PC-9 (cell line): ENCODE measurements around the gene ASTN2. TPM values are rescaled to one million over a fixed set of nuclear protein-coding genes. Genes with fewer than 3 reads are reported as not detected.

Source experiments
- BruUV-seq: library from RNA; stranded (reverse); fragments of 400-500 nt; replicated peaks from 2 replicates; lab custom pipeline; 2021; lab: Mats Ljungman, UMichigan
- CTCF ChIA-PET: fragments of 300-600 bp; sonication (Branson Sonifier 250); formaldehyde crosslinking; loops from one replicate; lab custom pipeline; 2022; ENCODE audit warnings: antibody characterized with exemption; lab: Charles Lee
- POLR2A ChIA-PET: fragments of 300-600 bp; sonication (Branson Sonifier 250); formaldehyde crosslinking; loops from one replicate; lab custom pipeline; 2022; ENCODE audit warnings: antibody characterized with exemption; ENCODE audit not compliant: unreplicated experiment; lab: Charles Lee
- DNase-seq, 2 experiments: peaks; one replicate each; pipeline versions ENCODE4 v3.0.0 to v3.0.0-alpha.2; 2015 to 2022; ENCODE audit warnings: mixed read lengths in 1 of 2
- H2AFZ ChIP-seq: fragments of 200-600 bp; sonication (generic); 2 replicates; pipeline ENCODE4 v1.8.1; 2017; ENCODE audit warnings: antibody characterized with exemption
- H3F3A ChIP-seq: fragments of 200-600 bp; sonication (generic); 2 replicates; pipeline ENCODE4 v1.8.1; 2017; ENCODE audit warnings: antibody characterized with exemption, mild to moderate bottlenecking, low read depth; ENCODE audit not compliant: insufficient read depth
- H3K27ac ChIP-seq: fragments of 200-600 bp; sonication (generic); 2 replicates; pipeline ENCODE4 v1.6.1; 2016; ENCODE audit warnings: mixed run types
- H3K27me3 ChIP-seq: fragments of 200-600 bp; sonication (generic); 2 replicates; pipeline ENCODE4 v1.6.1; 2016; ENCODE audit warnings: low read depth, mixed run types; ENCODE audit not compliant: insufficient read depth
- H3K36me3 ChIP-seq: fragments of 200-600 bp; sonication (generic); 2 replicates; pipeline ENCODE4 v1.6.1; 2016; ENCODE audit warnings: low read depth, mixed run types
- H3K4me1 ChIP-seq: fragments of 200-600 bp; sonication (generic); replicated peaks from 2 replicates; pipeline ENCODE4 v1.6.1; 2016; ENCODE audit warnings: mixed run types; ENCODE audit not compliant: insufficient read depth
- H3K4me2 ChIP-seq: fragments of 200-600 bp; sonication (generic); 2 replicates; pipeline ENCODE4 v1.6.1; 2017; ENCODE audit warnings: mixed run types
- H3K4me3 ChIP-seq: fragments of 200-600 bp; sonication (generic); 2 replicates; pipeline ENCODE4 v1.6.1; 2016; ENCODE audit warnings: mixed run types
- H3K79me2 ChIP-seq: fragments of 200-600 bp; sonication (generic); 2 replicates; pipeline ENCODE4 v1.6.1; 2017; ENCODE audit warnings: low read depth, mixed run types
- H3K9me2 ChIP-seq: fragments of 200-600 bp; sonication (generic); 2 replicates; pipeline ENCODE4 v1.8.1; 2017; ENCODE audit warnings: mild to moderate bottlenecking; ENCODE audit not compliant: insufficient read depth
- H3K9me3 ChIP-seq: fragments of 200-600 bp; sonication (generic); 2 replicates; pipeline ENCODE4 v1.8.1; 2016; ENCODE audit warnings: low read depth; ENCODE audit not compliant: insufficient read depth
- H4K20me1 ChIP-seq: fragments of 200-600 bp; sonication (generic); 2 replicates; pipeline ENCODE4 v1.8.1; 2017; ENCODE audit not compliant: insufficient read depth
- EZH2 ChIP-seq: fragments of 200-600 bp; sonication (generic); IDR thresholded peaks from 2 replicates; pipeline ENCODE4 v1.8.0; 2017; ENCODE audit warnings: antibody characterized with exemption, low read depth
- intact Hi-C: fragments of 100-400 bp; cut with micrococcal nuclease; formaldehyde crosslinking; loops from one replicate; pipeline ENCODE4 v1.10.0; 2022; ENCODE audit not compliant: unreplicated experiment
- total RNA-seq: library from RNA; stranded (reverse); gene quantifications from 2 replicates; pipeline ENCODE4 v1.2.3, GENCODE V29; 2021
- TF ChIP-seq, protein P1 (sequence below): fragments of 200-600 bp; sonication (generic); conservative IDR thresholded peaks from 2 replicates; pipeline ENCODE4 v1.6.1; 2017; ENCODE audit warnings: mixed run types, antibody characterized with exemption, mild to moderate bottlenecking, moderate library complexity

Gene ASTN2
- total RNA-seq, 1 experiment from 2014 or later = 6.2 TPM

DNA sequence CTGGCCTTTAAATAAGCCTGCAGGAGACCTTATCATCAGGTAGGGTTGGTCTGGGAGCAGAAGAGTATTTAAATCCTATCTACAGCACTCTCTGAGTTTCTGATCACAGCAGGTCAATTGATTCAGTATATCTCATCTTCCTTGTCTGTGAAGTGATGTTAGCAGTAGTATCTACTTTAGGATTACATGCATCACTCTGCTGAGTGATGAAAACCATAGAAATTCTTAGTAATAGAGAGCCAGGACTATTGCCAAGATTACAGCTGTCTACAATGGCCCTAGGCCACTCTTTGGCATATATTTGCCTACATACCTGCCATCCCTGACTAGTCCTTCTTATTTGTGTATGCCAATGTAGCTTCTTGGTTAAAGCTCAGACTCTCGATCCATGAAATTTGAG is 183.8 kb downstream of the ASTN2 start:
- ChIA-PET POLR2A (no interaction called here), CTCF (no interaction called here)
- H3K4me1 ChIP-seq = no peaks in the 10 kb centered on the region
- no peaks in the 10 kb centered on the region for H4K20me1 ChIP-seq
- H3K9me3 ChIP-seq = no peaks in the 10 kb centered on the region
- H3K27ac ChIP-seq = no peak overlapping the region
- H3F3A ChIP-seq = no peaks in the 10 kb centered on the region
- BruUV-seq = no TSS peak
- TF ChIP-seq, protein P1, sequence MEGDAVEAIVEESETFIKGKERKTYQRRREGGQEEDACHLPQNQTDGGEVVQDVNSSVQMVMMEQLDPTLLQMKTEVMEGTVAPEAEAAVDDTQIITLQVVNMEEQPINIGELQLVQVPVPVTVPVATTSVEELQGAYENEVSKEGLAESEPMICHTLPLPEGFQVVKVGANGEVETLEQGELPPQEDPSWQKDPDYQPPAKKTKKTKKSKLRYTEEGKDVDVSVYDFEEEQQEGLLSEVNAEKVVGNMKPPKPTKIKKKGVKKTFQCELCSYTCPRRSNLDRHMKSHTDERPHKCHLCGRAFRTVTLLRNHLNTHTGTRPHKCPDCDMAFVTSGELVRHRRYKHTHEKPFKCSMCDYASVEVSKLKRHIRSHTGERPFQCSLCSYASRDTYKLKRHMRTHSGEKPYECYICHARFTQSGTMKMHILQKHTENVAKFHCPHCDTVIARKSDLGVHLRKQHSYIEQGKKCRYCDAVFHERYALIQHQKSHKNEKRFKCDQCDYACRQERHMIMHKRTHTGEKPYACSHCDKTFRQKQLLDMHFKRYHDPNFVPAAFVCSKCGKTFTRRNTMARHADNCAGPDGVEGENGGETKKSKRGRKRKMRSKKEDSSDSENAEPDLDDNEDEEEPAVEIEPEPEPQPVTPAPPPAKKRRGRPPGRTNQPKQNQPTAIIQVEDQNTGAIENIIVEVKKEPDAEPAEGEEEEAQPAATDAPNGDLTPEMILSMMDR = no peak
- no peak for TF ChIP-seq EZH2
- no peaks in the 10 kb centered on the region for H3K9me2 ChIP-seq
- H3K4me3 ChIP-seq = no peak overlapping the region
- peaks cover 22% of the 10 kb centered on the region; the same call in 1 of the 2 replicates for H3K27me3 ChIP-seq
- no peaks in the 10 kb centered on the region for H3K36me3 ChIP-seq
- DNase-seq = no peak
- H3K79me2 ChIP-seq = no peaks in the 10 kb centered on the region
- intact Hi-C loops = no loop called here
- no peak overlapping the region for H3K4me2 ChIP-seq
- no peak overlapping the region for H2AFZ ChIP-seq

- Histone ChIP-seq H3K4me1 (no peaks in the 10 kb centered on the region), H3K27ac (no peak overlapping the region), H3K27me3 (0 out of 2 replicates have a peak, but pooled peaks cover 3% of the 10 kb centered on the region), H4K20me1 (no peaks in the 10 kb centered on the region), H3K9me3 (no peaks in the 10 kb centered on the region), H2AFZ (no peak overlapping the region), H3K9me2 (no peaks in the 10 kb centered on the region), H3K4me3 (no peak overlapping the region), H3K36me3 (no peaks in the 10 kb centered on the region), H3F3A (no peaks in the 10 kb centered on the region), H3K4me2 (no peak overlapping the region), H3K79me2 (no peaks in the 10 kb centered on the region)
- no TSS peak for BruUV-seq
- ChIA-PET CTCF (no interaction called here), POLR2A (no interaction called here)
- no peak for TF ChIP-seq EZH2
- TF ChIP-seq, protein P1 = no peak
- intact Hi-C loops = no loop called here
- no peak for DNase-seq
Observed at GRCh38 chr9:117224695-117225094, 190.2 kb downstream of the ASTN2 start.

GRCh38 chr9:117218951-117219350 is 195.9 kb downstream of the ASTN2 start:
- no peak for TF ChIP-seq EZH2
- TF ChIP-seq, protein P1 = no peak
- Histone ChIP-seq H4K20me1 (no peaks in the 10 kb centered on the region), H3K27me3 (no peaks in the 10 kb centered on the region), H3K4me1 (no peaks in the 10 kb centered on the region), H3K27ac (no peak overlapping the region), H3K9me3 (no peaks in the 10 kb centered on the region), H3K79me2 (no peaks in the 10 kb centered on the region), H3K9me2 (no peaks in the 10 kb centered on the region), H3K4me2 (no peak overlapping the region), H3K4me3 (no peak overlapping the region), H3K36me3 (no peaks in the 10 kb centered on the region), H2AFZ (no peak overlapping the region), H3F3A (no peaks in the 10 kb centered on the region)
- ChIA-PET CTCF (no interaction called here), POLR2A (no interaction called here)
- intact Hi-C loops = no loop called here
- BruUV-seq = no TSS peak
- DNase-seq = no peak
